SK-N-SH (cell line): ENCODE measurements around the gene ADAP1. TPM values are rescaled to one million over a fixed set of nuclear protein-coding genes. Genes with fewer than 3 reads are reported as not detected.

Experiments used
- CTCF ChIA-PET: fragments of 300-600, 350-600 bp; formaldehyde crosslinking; extraction: SDS; loops from one replicate; lab custom pipeline; 2021; lab: Yijun Ruan, JAX
- POLR2A ChIA-PET: fragments of 350-600 bp; sonication (Branson Sonifier 250); formaldehyde crosslinking; extraction: SDS; loops from one replicate; lab custom pipeline; 2020; ENCODE audit warnings: antibody characterized with exemption, inconsistent platforms; lab: Yijun Ruan, JAX
- DNase-seq: peaks from one replicate; pipeline ENCODE4 v3.0.0; 2012
- H2AFZ ChIP-seq: fragments of 200-600 bp; sonication (generic); 2 replicates; pipeline ENCODE4 v1.8.1; 2016; ENCODE audit warnings: antibody characterized with exemption, mild to moderate bottlenecking, low read depth
- H3F3A ChIP-seq: fragments of 200-600 bp; sonication (generic); replicated peaks from 2 replicates; pipeline ENCODE3; 2016; ENCODE audit warnings: antibody characterized with exemption, mild to moderate bottlenecking; ENCODE audit not compliant: insufficient read depth
- H3K27ac ChIP-seq, 2 experiments: fragments of 200-500 bp in 1 of 2; fragments of 200-600 bp in 1 of 2; sonication (Bioruptor generic) in 1 of 2; sonication (generic), shearing (Covaris generic) in 1 of 2; 2 replicates each; pipeline versions ENCODE4 v1.5.1 to v1.6.1; 2014 to 2016; ENCODE audit warnings: low read depth in 2 of 2, inconsistent platforms in 1 of 2, low read length in 1 of 2, mild to moderate bottlenecking in 1 of 2, mixed read lengths in 1 of 2
- H3K27me3 ChIP-seq: fragments of 200-600 bp; sonication (generic), shearing (Covaris generic); 2 replicates; pipeline ENCODE4 v1.6.1; 2016; ENCODE audit warnings: mixed run types; ENCODE audit not compliant: insufficient read depth
- H3K36me3 ChIP-seq, 2 experiments: fragments of 200-500 bp in 1 of 2; fragments of 200-600 bp in 1 of 2; sonication (Bioruptor generic) in 1 of 2; sonication (generic) in 1 of 2; replicated peaks in 1 of 2; 2 replicates each; pipeline versions ENCODE3 to v1.5.1; 2014 to 2016; ENCODE audit warnings: low read length in 1 of 2, mild to moderate bottlenecking in 1 of 2; ENCODE audit not compliant: insufficient read depth in 2 of 2, control insufficient read depth in 1 of 2
- H3K4me1 ChIP-seq, 2 experiments: fragments of 200-500 bp in 1 of 2; fragments of 200-600 bp in 1 of 2; sonication (Bioruptor generic) in 1 of 2; sonication (generic), shearing (Covaris generic) in 1 of 2; 2 replicates each; pipeline versions ENCODE4 v1.5.1 to v1.6.1; 2014 to 2016; ENCODE audit warnings: low read depth in 1 of 2, low read length in 1 of 2, mixed run types in 1 of 2; ENCODE audit not compliant: insufficient read depth in 2 of 2, control insufficient read depth in 1 of 2
- H3K4me2 ChIP-seq: fragments of 200-600 bp; sonication (generic), shearing (Covaris generic); 2 replicates; pipeline ENCODE4 v1.6.1; 2017; ENCODE audit warnings: mixed run types
- H3K4me3 ChIP-seq, 2 experiments: fragments of 200-500 bp in 1 of 2; fragments of 200-600 bp in 1 of 2; sonication (Bioruptor generic) in 1 of 2; sonication (generic), shearing (Covaris generic) in 1 of 2; 2 replicates each; pipeline versions ENCODE4 v1.5.1 to v1.8.1; 2014 to 2016; ENCODE audit warnings: low read depth in 2 of 2, inconsistent platforms in 1 of 2, low read length in 1 of 2, mild to moderate bottlenecking in 1 of 2, mixed read lengths in 1 of 2, moderate library complexity in 1 of 2
- H3K79me2 ChIP-seq: fragments of 200-600 bp; sonication (generic); 2 replicates; pipeline ENCODE4 v1.8.1; 2017; ENCODE audit warnings: mild to moderate bottlenecking; ENCODE audit not compliant: insufficient read depth
- H3K9ac ChIP-seq: fragments of 200-600 bp; sonication (generic); 2 replicates; pipeline ENCODE4 v1.6.1; 2017; ENCODE audit warnings: mixed run types
- H3K9me2 ChIP-seq: fragments of 200-600 bp; sonication (generic); 2 replicates; pipeline ENCODE4 v1.6.1; 2017; ENCODE audit warnings: mixed run types
- H3K9me3 ChIP-seq: fragments of 200-600 bp; sonication (generic); 2 replicates; pipeline ENCODE4 v1.6.1; 2017; ENCODE audit warnings: mixed run types, mild to moderate bottlenecking, moderate library complexity
- H4K20me1 ChIP-seq: fragments of 200-600 bp; sonication (generic); 2 replicates; pipeline ENCODE4 v1.6.1; 2017; ENCODE audit warnings: mild to moderate bottlenecking, mixed run types; ENCODE audit not compliant: insufficient read depth
- ELF1 ChIP-seq: IDR thresholded peaks from 2 replicates; pipeline ENCODE4 v1.4.0; 2012
- EP300 ChIP-seq, 2 experiments: IDR thresholded peaks; 2 replicates each; pipeline versions ENCODE4 v1.4.0 to v1.6.1; 2012; ENCODE audit warnings: borderline replicate concordance in 1 of 2, low read depth in 1 of 2, low read length in 1 of 2
- FOXJ3 ChIP-seq: sonication (generic); formaldehyde crosslinking; IDR thresholded peaks from 2 replicates; pipeline ENCODE4 v1.5.1; 2020; ENCODE audit warnings: mild to moderate bottlenecking, missing genetic modification reagents
- FOXM1 ChIP-seq: IDR thresholded peaks from 2 replicates; pipeline ENCODE4 v1.4.0; 2012; ENCODE audit warnings: low read depth, mild to moderate bottlenecking
- MEF2A ChIP-seq: IDR thresholded peaks from 2 replicates; pipeline ENCODE4 v1.4.0; 2012; ENCODE audit warnings: low read depth, borderline replicate concordance
- NFIC ChIP-seq: IDR thresholded peaks from 2 replicates; pipeline ENCODE4 v1.4.0; 2012; ENCODE audit warnings: borderline replicate concordance
- POLR2AphosphoS5 ChIP-seq: IDR thresholded peaks from 2 replicates; pipeline ENCODE4 v1.6.1; 2012; ENCODE audit warnings: low read depth, low read length
- RAD21 ChIP-seq: IDR thresholded peaks from 2 replicates; pipeline ENCODE4 v1.6.1; 2012; ENCODE audit warnings: mild to moderate bottlenecking, low read length
- SMC3 ChIP-seq: IDR thresholded peaks from 2 replicates; pipeline ENCODE4 v1.6.1; 2012; ENCODE audit warnings: low read depth, low read length, improper control_type of control experiment
- TAF1 ChIP-seq: IDR thresholded peaks from 2 replicates; pipeline ENCODE4 v1.6.1; 2012; ENCODE audit warnings: low read depth, mild to moderate bottlenecking, low read length, moderate library complexity, borderline replicate concordance
- YY1 ChIP-seq: IDR thresholded peaks from 2 replicates; pipeline ENCODE4 v1.4.0; 2012; ENCODE audit warnings: low read depth, mild to moderate bottlenecking
- WGBS: methylation state at CpG from one replicate; pipeline ENCODE4 v1.1.6; 2017; ENCODE audit warnings: low lambda C conversion rate; 5-methylcytosine and 5-hydroxymethylcytosine counted together
- polyA plus RNA-seq, 3 experiments: library from polyadenylated mRNA; depleted of rRNA; stranded (reverse); fragments of >200 nt; gene quantifications; 2 replicates each; pipeline ENCODE4 v1.2.3, GENCODE V29; 2012
- TF ChIP-seq, protein P1 (sequence below): IDR thresholded peaks from 2 replicates; pipeline ENCODE4 v1.4.0; 2012; ENCODE audit warnings: low read depth
- TF ChIP-seq, protein P2 (sequence below): fragments of 150-350 bp; IDR thresholded peaks from 2 replicates; pipeline ENCODE4 v1.6.1; 2016; ENCODE audit warnings: mild to moderate bottlenecking, low read depth, low read length
- TF ChIP-seq, protein P3 (sequence below): IDR thresholded peaks from 2 replicates; pipeline ENCODE4 v1.4.0; 2012; ENCODE audit warnings: low read depth, borderline replicate concordance
- TF ChIP-seq, protein P4 (sequence below): IDR thresholded peaks from 2 replicates; pipeline ENCODE4 v1.4.0; 2012; ENCODE audit warnings: low read depth, borderline replicate concordance

Gene ADAP1
- polyA plus RNA-seq, 1 of the 3 experiments (the other 2 are of a cell fraction): 3.2 TPM

DNA sequence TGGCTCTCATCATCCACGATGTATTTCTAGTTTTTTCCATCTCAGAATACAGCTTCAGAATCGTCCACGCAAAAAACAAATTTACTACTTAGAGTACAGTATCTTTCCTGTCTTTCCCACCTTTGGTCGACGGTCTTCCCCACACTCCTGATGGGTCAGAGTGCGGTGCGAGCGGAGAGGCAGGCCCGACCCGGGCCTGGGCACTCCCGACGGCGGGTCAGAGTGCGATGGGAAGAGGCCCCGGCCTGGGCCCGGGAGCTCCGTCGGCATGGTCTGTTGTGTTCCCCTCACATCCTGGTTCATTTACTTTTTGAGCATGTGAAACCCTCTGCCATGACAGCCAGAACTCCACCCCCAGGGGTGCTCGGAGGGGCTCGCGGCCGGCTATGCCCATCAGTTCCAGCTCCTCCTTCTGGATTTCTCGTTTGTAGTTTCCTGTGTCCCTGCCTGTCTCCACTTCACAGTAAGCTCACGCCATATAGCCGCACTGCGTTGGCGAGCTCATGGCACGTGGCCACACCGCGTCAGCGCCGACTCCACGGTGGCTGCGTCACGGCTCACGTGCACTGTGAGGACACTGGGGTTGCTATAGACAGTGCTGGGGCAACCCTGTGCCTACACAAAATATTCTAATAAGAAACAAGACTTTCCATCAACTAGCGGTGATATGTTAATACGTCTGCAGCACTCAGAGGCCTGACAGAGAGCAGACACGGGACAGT is 13.0 kb upstream of the ADAP1 start:
- Histone ChIP-seq H3K4me3 (no peak overlapping the region), H3K4me2 (no peak overlapping the region), H3K79me2 (peaks cover 40% of the 10 kb centered on the region), H3K36me3 (peaks cover 26 to 49% of the 10 kb centered on the region in 2 experiments), H3K9me2 (no peaks in the 10 kb centered on the region), H3F3A (peaks cover 12% of the 10 kb centered on the region), H2AFZ (no peak overlapping the region), H4K20me1 (peaks cover 53% of the 10 kb centered on the region), H3K9me3 (no peaks in the 10 kb centered on the region), H3K9ac (no peak overlapping the region), H3K4me1 (peaks cover 4 to 24% of the 10 kb centered on the region in 2 experiments; a peak in 2 of 4 replicates), H3K27ac (no peak overlapping the region), H3K27me3 (no peaks in the 10 kb centered on the region)
- WGBS: 96% methylated on average over 39 of the region's 39 CpGs
- DNase-seq: no peak
- POLR2A ChIA-PET: interaction anchor here (0.5 to 1.1 kb wide), 2 partner anchors 8 to 104 kb away, joined by 3 to 6 read pairs; partner anchors contain the start of gene COX19
- CTCF ChIA-PET: interaction anchor here (1.0 to 2.3 kb wide), 8 partner anchors 9 to 216 kb away, joined by 3 to 15 read pairs (median 4); no protein-coding TSS in a partner anchor
- TF ChIP-seq POLR2AphosphoS5: no peak
- no peak for TF ChIP-seq ELF1
- TF ChIP-seq YY1: no peak
- TF ChIP-seq SMC3: no peak
- TF ChIP-seq NFIC: no peak
- TF ChIP-seq FOXJ3: no peak
- TF ChIP-seq, protein P1, sequence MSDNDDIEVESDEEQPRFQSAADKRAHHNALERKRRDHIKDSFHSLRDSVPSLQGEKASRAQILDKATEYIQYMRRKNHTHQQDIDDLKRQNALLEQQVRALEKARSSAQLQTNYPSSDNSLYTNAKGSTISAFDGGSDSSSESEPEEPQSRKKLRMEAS: no peak
- no peak for TF ChIP-seq FOXM1
- no peak for TF ChIP-seq TAF1
- TF ChIP-seq, protein P2, sequence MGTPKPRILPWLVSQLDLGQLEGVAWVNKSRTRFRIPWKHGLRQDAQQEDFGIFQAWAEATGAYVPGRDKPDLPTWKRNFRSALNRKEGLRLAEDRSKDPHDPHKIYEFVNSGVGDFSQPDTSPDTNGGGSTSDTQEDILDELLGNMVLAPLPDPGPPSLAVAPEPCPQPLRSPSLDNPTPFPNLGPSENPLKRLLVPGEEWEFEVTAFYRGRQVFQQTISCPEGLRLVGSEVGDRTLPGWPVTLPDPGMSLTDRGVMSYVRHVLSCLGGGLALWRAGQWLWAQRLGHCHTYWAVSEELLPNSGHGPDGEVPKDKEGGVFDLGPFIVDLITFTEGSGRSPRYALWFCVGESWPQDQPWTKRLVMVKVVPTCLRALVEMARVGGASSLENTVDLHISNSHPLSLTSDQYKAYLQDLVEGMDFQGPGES: no peak
- TF ChIP-seq, protein P3, sequence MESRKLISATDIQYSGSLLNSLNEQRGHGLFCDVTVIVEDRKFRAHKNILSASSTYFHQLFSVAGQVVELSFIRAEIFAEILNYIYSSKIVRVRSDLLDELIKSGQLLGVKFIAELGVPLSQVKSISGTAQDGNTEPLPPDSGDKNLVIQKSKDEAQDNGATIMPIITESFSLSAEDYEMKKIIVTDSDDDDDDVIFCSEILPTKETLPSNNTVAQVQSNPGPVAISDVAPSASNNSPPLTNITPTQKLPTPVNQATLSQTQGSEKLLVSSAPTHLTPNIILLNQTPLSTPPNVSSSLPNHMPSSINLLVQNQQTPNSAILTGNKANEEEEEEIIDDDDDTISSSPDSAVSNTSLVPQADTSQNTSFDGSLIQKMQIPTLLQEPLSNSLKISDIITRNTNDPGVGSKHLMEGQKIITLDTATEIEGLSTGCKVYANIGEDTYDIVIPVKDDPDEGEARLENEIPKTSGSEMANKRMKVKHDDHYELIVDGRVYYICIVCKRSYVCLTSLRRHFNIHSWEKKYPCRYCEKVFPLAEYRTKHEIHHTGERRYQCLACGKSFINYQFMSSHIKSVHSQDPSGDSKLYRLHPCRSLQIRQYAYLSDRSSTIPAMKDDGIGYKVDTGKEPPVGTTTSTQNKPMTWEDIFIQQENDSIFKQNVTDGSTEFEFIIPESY: no peak
- TF ChIP-seq MEF2A: no peak
- TF ChIP-seq, protein P4, sequence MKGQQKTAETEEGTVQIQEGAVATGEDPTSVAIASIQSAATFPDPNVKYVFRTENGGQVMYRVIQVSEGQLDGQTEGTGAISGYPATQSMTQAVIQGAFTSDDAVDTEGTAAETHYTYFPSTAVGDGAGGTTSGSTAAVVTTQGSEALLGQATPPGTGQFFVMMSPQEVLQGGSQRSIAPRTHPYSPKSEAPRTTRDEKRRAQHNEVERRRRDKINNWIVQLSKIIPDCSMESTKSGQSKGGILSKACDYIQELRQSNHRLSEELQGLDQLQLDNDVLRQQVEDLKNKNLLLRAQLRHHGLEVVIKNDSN: no peak
- TF ChIP-seq RAD21: no peak
- TF ChIP-seq EP300 (IDR thresholded peaks at IDR 0.05; ENCODE audit: borderline replicate concordance in 1 of 2, low read depth in 1 of 2, low read length in 1 of 2): no peak
